Brain microvascular endothelial cell (primary cell): ENCODE data around the gene HM13.

Experiments
- DNase-seq: peaks from one replicate; pipeline ENCODE4 v3.0.0-alpha.2; 2020
- H3K27ac ChIP-seq: fragments of 250-450 bp; sonication (Bioruptor Pico); 2 replicates; pipeline ENCODE4 v1.5.1; 2020; ENCODE audit warnings: mild to moderate bottlenecking, moderate library complexity
- H3K27me3 ChIP-seq: fragments of 250-450 bp; sonication (Bioruptor Pico); replicated peaks from 2 replicates; pipeline ENCODE4 v1.5.1; 2020; ENCODE audit warnings: mild to moderate bottlenecking
- H3K36me3 ChIP-seq: fragments of 250-450 bp; sonication (Bioruptor Pico); replicated peaks from 2 replicates; pipeline ENCODE4 v1.5.1; 2020; ENCODE audit warnings: mild to moderate bottlenecking
- H3K4me3 ChIP-seq: 2 replicates; pipeline ENCODE4 v1.5.1; 2011; ENCODE audit warnings: low read depth, mild to moderate bottlenecking, control low read depth, low read length, moderate library complexity
- CTCF ChIP-seq: IDR thresholded peaks from 2 replicates; pipeline ENCODE4 v1.5.1; 2011; ENCODE audit warnings: low read depth, mild to moderate bottlenecking, moderate library complexity, low read length, control low read depth, inconsistent platforms; ENCODE audit errors: missing control alignments
- in situ Hi-C: cut with HindIII; loops from 2 replicates; pipeline ENCODE4 v1.10.0; 2017; ENCODE audit warnings: low sequenced_read_pairs, low pct_ligation_motif_present

Gene HM13

DNA sequence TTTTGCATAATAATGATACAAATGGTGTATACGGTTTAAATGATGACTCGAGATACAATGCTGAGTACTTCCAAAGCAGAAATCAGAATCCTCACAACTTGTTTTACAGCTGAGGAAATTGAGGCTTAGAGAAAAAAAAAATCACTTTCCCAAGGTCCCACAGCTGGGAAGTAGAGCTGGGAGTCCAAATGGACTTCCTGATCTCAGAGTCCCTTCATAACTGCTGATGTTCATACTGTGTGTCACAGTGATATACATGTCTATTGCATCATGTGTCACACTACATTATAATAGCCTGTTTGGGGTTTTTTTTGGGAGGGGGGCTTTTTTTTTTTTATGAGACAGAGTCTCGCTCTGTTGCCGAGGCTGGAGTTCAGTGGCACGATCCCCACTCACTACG is 8.5 kb downstream of the HM13 start:
- no peak for DNase-seq
- in situ Hi-C loops = no loop called here
- no peaks in the 10 kb centered on the region for H3K27me3 ChIP-seq
- no peak overlapping the region for H3K27ac ChIP-seq
- H3K36me3 ChIP-seq = peaks cover 24% of the 10 kb centered on the region
- no peak overlapping the region for H3K4me3 ChIP-seq
- no peak for TF ChIP-seq CTCF

DNA sequence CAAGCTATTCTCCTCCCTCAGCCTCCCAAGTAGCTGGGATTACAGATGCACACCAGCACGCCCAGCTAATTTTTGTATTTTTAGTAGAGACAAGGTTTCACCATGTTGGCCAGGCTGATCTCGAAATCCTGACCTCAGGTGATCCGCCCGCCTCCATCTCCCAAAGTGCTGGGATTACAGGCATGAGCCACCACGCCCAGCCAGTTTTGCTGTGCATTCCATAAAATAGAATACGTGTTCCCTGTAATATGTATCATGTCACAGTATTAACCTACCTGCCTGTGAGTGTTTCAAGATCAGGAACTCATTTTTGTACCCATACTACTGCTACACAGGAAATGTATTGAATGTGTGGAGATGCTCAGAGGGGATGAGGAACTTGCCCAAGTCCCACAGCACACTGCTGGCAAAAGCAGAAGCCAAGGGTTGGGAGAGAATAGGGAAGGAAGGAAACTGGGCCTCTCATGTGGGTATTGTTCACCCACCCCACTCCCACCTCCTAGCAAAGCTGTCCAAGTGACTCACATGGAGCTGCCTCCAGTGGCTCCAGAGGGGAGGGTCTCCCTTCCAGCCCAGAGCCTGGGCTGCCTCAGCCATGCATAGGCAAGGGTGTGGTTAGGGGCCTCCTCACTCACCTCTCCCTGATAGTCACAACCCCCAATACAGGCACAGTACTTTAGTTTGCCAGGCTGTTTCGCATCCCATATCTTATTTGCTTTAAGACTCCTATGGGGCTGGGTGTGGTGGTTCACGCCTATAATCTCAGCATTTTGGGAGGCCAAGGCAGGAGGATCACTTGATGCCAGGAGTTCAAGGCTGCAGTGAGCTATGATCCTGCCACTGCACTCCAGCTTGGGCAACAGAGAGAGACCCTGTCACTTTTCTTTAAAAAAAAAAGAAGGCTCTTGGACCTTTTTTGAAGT is 9.4 kb downstream of the HM13 start:
- Histone ChIP-seq H3K27me3 (no peaks in the 10 kb centered on the region), H3K4me3 (no peak overlapping the region), H3K36me3 (peaks cover 33% of the 10 kb centered on the region), H3K27ac (no peak overlapping the region)
- in situ Hi-C loops = no loop called here
- DNase-seq = no peak
- TF ChIP-seq CTCF = no peak

GRCh38 chr20:31527266-31527665 is 13.0 kb downstream of the HM13 start:
- no peak for DNase-seq
- no peak for TF ChIP-seq CTCF
- Histone ChIP-seq H3K4me3 (no peak overlapping the region), H3K36me3 (peaks cover 49% of the 10 kb centered on the region), H3K27ac (no peak overlapping the region), H3K27me3 (no peaks in the 10 kb centered on the region)
- in situ Hi-C loops = no loop called here

DNA sequence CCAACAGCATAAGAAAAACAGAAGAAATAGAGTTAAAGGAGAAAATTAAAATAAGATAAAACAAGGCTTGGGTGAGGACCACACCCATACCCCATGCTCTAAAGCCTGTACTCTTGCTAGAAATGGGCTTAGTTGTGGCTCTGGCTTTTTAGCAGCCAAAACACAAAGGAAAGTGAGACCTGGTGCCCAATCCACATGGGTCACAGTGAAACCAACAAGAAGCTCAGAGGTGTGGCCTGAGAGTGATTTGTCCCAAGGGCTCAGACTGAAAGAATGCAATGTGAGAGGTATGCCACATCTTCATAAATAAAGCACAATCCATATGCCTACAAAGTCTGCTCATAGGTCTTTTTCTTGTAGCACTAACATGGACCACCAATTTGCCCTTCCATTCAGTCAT is 21.1 kb downstream of the HM13 start:
- no peaks in the 10 kb centered on the region for H3K27me3 ChIP-seq
- H3K4me3 ChIP-seq = no peak overlapping the region
- in situ Hi-C loops = no loop called here
- DNase-seq = no peak
- TF ChIP-seq CTCF = no peak
- H3K36me3 ChIP-seq = peaks cover 84% of the 10 kb centered on the region
- H3K27ac ChIP-seq = no peak overlapping the region

DNA sequence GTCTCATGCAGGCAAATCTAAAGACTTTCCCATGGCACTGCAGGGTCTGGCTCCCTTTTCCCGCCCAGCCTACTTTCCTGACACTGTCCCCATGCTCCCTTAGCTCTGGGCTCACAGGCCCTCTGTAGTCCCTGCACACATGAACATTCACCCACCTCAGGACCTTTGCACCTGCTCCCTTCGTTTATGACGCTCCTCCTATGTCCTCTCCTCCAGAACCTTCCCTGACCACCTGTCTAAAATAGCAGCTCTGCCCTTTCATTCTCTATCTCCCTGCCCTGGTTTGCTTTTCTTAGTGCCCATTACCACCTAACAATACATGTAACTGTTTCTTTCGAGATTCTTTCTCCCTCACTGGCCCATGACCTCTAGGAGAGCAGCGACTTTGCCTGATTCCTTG is 22.3 kb downstream of the HM13 start:
- TF ChIP-seq CTCF = no peak
- no peak overlapping the region for H3K4me3 ChIP-seq
- H3K27ac ChIP-seq = no peak overlapping the region
- H3K27me3 ChIP-seq = no peaks in the 10 kb centered on the region
- H3K36me3 ChIP-seq = peaks cover 78% of the 10 kb centered on the region
- no peak for DNase-seq
- in situ Hi-C loops = no loop called here
